H1 (cell line): ENCODE results near the gene CARD14. TPM values are rescaled to one million over a fixed set of nuclear protein-coding genes. Genes with fewer than 3 reads are reported as not detected.

ENCODE experiments used
- CHD7 ChIP-seq: fragments of 300-600 bp; sonication (generic); IDR thresholded peaks from 2 replicates; pipeline ENCODE4 v1.7.1; 2012; ENCODE audit warnings: low read length, moderate library complexity, mild to moderate bottlenecking, inconsistent platforms; ENCODE audit not compliant: insufficient replicate concordance
- FOSL1 ChIP-seq: IDR thresholded peaks from 2 replicates; pipeline ENCODE4 v1.6.1; 2011; ENCODE audit warnings: mild to moderate bottlenecking, low read depth, low read length, moderate library complexity; ENCODE audit not compliant: insufficient read depth
- HDAC6 ChIP-seq: IDR thresholded peaks from one replicate; pipeline ENCODE4 v1.7.1; 2012; ENCODE audit warnings: low read depth, mild to moderate bottlenecking, inconsistent platforms, low read length, moderate library complexity
- TAF1 ChIP-seq: IDR thresholded peaks from 2 replicates; pipeline ENCODE4 v1.6.1; 2011; ENCODE audit warnings: mild to moderate bottlenecking, low read depth, low read length
- TAF7 ChIP-seq: optimal IDR thresholded peaks from 2 replicates; pipeline ENCODE3; 2011; ENCODE audit warnings: low read depth, mild to moderate bottlenecking, inconsistent platforms, low read length, moderate library complexity, borderline replicate concordance
- polyA plus RNA-seq, 7 experiments: library from polyadenylated mRNA; depleted of rRNA in 3 of 7; stranded (reverse) in 5 of 7; unstranded in 2 of 7; fragments of >200 nt in 5 of 7; fragments of 200-250 nt in 2 of 7; gene quantifications; 1 replicate in 5 of 7; 2 replicates in 1 of 7; 4 replicates in 1 of 7; pipeline versions ENCODE4 v1.2.1 to v1.2.3, GENCODE V29; 2011 to 2013; ENCODE audit warnings: missing spikeins in 2 of 7, mixed read lengths in 2 of 7
- total RNA-seq: library from RNA; stranded (reverse); fragmentation: NEBNext Ultra II Directional; extraction: Animal tissue kit (Norgen Biotek cat#: 25700); gene quantifications from 2 replicates; pipeline ENCODE4 v1.2.1, GENCODE V29; 2021

The CARD14 gene
- total and polyA plus RNA-seq, 2 of the 8 experiments (the other 6 are each of a cell fraction or from before 2014, with no cell fraction given): 0.08 TPM; not detected in 1

- TF ChIP-seq CHD7 (no peak), HDAC6 (no peak), TAF7 (no peak), FOSL1 (no peak), TAF1 (no peak)
- TF ChIP-seq, all 59 proteins: peak for 0
These were observed 6.9 kb downstream of the CARD14 start (continued) for GRCh38 chr17:80176757-80177156.
